K562 (cell line): ENCODE data around the gene EIF2S3. TPM values are rescaled to one million over a fixed set of nuclear protein-coding genes. Genes with fewer than 3 reads are reported as not detected.

Experiments
- ETV1 ChIP-seq: fragments of 450-650 bp; conservative IDR thresholded peaks from 2 replicates; pipeline ENCODE4 v1.6.1; 2016; ENCODE audit warnings: missing genetic modification characterization, control low read depth, low read depth, missing compliant biosample characterization
- FOXA1 ChIP-seq: fragments of 450-650 bp; IDR thresholded peaks from 2 replicates; pipeline ENCODE4 v1.6.1; 2016; ENCODE audit warnings: mild to moderate bottlenecking, borderline replicate concordance
- HNRNPH1 ChIP-seq: fragments of 200-400 bp; formaldehyde crosslinking; optimal IDR thresholded peaks from 2 replicates; pipeline ENCODE3; 2017; ENCODE audit warnings: low read depth, mild to moderate bottlenecking, low read length, moderate library complexity
- MITF ChIP-seq: IDR thresholded peaks from 2 replicates; pipeline ENCODE4 v1.6.1; 2014; ENCODE audit warnings: antibody characterized with exemption
- PTBP1 ChIP-seq: fragments of 200-400 bp; formaldehyde crosslinking; IDR thresholded peaks from 2 replicates; pipeline ENCODE4 v1.6.1; 2017; ENCODE audit warnings: low read depth, low read length
- RFX5 ChIP-seq: IDR thresholded peaks from 2 replicates; pipeline ENCODE4 v1.6.1; 2011; ENCODE audit warnings: low read depth, mild to moderate bottlenecking, improper control_type of control experiment, low read length
- SMARCE1 ChIP-seq: fragments of 450-650 bp; IDR thresholded peaks from 2 replicates; pipeline ENCODE4 v1.7.1; 2016; ENCODE audit warnings: mild to moderate bottlenecking
- TOE1 ChIP-seq, 2 experiments: fragments of 450-650 bp in 1 of 2; sonication (generic) in 1 of 2; formaldehyde crosslinking in 1 of 2; IDR thresholded peaks; 2 replicates each; pipeline versions ENCODE4 v1.7.1 to v1.8.0; 2016 to 2022; ENCODE audit warnings: borderline replicate concordance in 2 of 2, mild to moderate bottlenecking in 2 of 2, antibody characterized with exemption in 1 of 2, inconsistent platforms in 1 of 2, low read depth in 1 of 2, missing genetic modification reagents in 1 of 2, moderate library complexity in 1 of 2
- ZNF217 ChIP-seq: sonication (generic); formaldehyde crosslinking; IDR thresholded peaks from 2 replicates; pipeline ENCODE4 v1.8.0; 2022; ENCODE audit warnings: mild to moderate bottlenecking, missing genetic modification reagents
- ZNF655 ChIP-seq: fragments of 250-450 bp; sonication (Bioruptor Pico); IDR thresholded peaks from 2 replicates; pipeline ENCODE4 v1.5.0; 2021
- ZZZ3 ChIP-seq: fragments of 450-650 bp; IDR thresholded peaks from 2 replicates; pipeline ENCODE4 v1.6.1; 2016; ENCODE audit warnings: antibody characterized with exemption, mild to moderate bottlenecking, moderate library complexity
- polyA plus RNA-seq, 8 experiments: library from polyadenylated mRNA; depleted of rRNA in 4 of 8; stranded (reverse) in 5 of 8; unstranded in 3 of 8; fragments of >200 nt; fragmentation: Nextera tagmentation in 2 of 8; fragmentation: Illumina TruSeq in 1 of 8; extraction: Ambion mirVana in 2 of 8; extraction: Trizol in 1 of 8; gene quantifications; 2 replicates each; pipeline versions ENCODE4 v1.2.1 to v1.2.3, GENCODE V29; 2011 to 2014; ENCODE audit warnings: inconsistent platforms in 1 of 8, missing spikeins in 1 of 8
- total RNA-seq, 7 experiments: library from RNA; depleted of rRNA in 6 of 7; stranded (reverse); fragments of >200 nt in 6 of 7; fragmentation: Illumina TruSeq in 2 of 7; extraction: Trizol in 2 of 7; gene quantifications; 2 replicates each; pipeline versions ENCODE4 v1.2.1 to v1.2.3, GENCODE V29; 2011 to 2021; ENCODE audit warnings: low replicate concordance in 1 of 7
- TF ChIP-seq, protein P1 (sequence below), 2 experiments: fragments of 450-650 bp; formaldehyde crosslinking in 1 of 2; IDR thresholded peaks; 2 replicates each; pipeline versions ENCODE4 v1.4.0 to v1.6.1; 2014 to 2020; ENCODE audit warnings: mild to moderate bottlenecking in 2 of 2, borderline replicate concordance in 1 of 2, low read depth in 1 of 2
- TF ChIP-seq, protein P2 (sequence below), 2 experiments: IDR thresholded peaks; 2 replicates each; pipeline ENCODE4 v1.6.1; 2011; ENCODE audit warnings: borderline replicate concordance in 1 of 2, control low read depth in 1 of 2, low read depth in 1 of 2, low read length in 1 of 2, mild to moderate bottlenecking in 1 of 2, mixed read lengths in 1 of 2, moderate library complexity in 1 of 2; ENCODE audit not compliant: insufficient read depth in 1 of 2, insufficient read length in 1 of 2, poor library complexity in 1 of 2, severe bottlenecking in 1 of 2; ENCODE audit errors: extremely low read depth in 1 of 2

The EIF2S3 gene
- total and polyA plus RNA-seq, 9 of the 15 experiments (the other 6 are each of a cell fraction or from before 2014, with no cell fraction given): 148 to 439 (median 275) TPM

DNA sequence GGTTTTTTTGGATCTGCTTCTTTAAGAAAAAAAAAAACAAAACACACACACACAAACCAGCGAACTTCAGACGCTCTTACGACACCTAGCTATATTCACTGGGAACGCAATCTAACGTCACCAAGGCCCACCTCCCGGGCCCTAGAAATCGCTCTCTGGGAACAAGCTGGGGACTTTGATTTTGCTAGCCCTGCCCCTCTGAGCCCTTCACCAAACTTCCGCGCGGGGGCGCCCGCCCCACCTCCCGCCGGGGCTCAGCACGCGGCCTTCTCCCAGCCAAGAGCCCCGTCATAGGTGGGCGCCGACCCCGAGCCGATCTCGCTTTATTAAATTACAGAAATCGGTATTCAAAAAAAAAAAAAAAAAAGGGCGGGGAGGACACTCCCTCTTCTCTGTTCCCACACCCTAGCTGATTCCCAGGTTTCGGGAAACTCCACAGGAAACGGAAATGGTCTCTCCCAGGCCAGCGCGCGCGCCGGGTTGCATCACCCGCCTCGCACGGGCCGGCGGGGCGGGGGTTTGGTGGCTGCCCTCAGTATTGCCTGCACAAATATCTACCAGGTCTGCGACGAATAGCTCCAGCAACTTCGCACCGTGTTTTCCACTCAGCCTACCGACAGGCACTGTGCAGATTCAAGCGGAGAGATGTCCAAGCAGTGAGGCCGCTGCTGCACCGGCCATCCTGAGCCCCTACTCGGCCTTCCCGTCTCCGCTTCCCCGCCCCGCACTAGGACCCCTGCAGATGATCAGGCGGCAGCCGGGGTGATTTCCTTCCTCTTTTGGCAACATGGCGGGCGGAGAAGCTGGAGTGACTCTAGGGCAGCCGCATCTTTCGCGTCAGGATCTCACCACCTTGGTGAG lies at the start of gene EIF2S3 (continued):
- TF ChIP-seq ZNF655 (CRISPR knock-in tag): no peak
- no peak for TF ChIP-seq RFX5
- TF ChIP-seq ZZZ3: peak; percentile 75; the same call in 1 of the 2 replicates
- no peak for TF ChIP-seq ZNF217 (CRISPR knock-in tag)
- peak; percentile 82 for TF ChIP-seq TOE1 (IDR thresholded peaks at IDR 0.05; ENCODE audit: borderline replicate concordance)
- no peak for TF ChIP-seq TOE1 (CRISPR knock-in tag; IDR thresholded peaks at IDR 0.05; ENCODE audit: borderline replicate concordance, low read depth)
- peak; percentile 51; the same call in 1 of the 2 replicates for TF ChIP-seq ETV1 (tag)
- TF ChIP-seq MITF: no peak
- no peak for TF ChIP-seq HNRNPH1
- TF ChIP-seq SMARCE1: no peak
- TF ChIP-seq, protein P1, sequence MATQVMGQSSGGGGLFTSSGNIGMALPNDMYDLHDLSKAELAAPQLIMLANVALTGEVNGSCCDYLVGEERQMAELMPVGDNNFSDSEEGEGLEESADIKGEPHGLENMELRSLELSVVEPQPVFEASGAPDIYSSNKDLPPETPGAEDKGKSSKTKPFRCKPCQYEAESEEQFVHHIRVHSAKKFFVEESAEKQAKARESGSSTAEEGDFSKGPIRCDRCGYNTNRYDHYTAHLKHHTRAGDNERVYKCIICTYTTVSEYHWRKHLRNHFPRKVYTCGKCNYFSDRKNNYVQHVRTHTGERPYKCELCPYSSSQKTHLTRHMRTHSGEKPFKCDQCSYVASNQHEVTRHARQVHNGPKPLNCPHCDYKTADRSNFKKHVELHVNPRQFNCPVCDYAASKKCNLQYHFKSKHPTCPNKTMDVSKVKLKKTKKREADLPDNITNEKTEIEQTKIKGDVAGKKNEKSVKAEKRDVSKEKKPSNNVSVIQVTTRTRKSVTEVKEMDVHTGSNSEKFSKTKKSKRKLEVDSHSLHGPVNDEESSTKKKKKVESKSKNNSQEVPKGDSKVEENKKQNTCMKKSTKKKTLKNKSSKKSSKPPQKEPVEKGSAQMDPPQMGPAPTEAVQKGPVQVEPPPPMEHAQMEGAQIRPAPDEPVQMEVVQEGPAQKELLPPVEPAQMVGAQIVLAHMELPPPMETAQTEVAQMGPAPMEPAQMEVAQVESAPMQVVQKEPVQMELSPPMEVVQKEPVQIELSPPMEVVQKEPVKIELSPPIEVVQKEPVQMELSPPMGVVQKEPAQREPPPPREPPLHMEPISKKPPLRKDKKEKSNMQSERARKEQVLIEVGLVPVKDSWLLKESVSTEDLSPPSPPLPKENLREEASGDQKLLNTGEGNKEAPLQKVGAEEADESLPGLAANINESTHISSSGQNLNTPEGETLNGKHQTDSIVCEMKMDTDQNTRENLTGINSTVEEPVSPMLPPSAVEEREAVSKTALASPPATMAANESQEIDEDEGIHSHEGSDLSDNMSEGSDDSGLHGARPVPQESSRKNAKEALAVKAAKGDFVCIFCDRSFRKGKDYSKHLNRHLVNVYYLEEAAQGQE (IDR thresholded peaks at IDR 0.05; ENCODE audit: borderline replicate concordance): peak; percentile 67
- TF ChIP-seq, protein P1 (CRISPR knock-in tag; IDR thresholded peaks at IDR 0.05; ENCODE audit: low read depth): no peak
- no peak for TF ChIP-seq PTBP1
- TF ChIP-seq FOXA1: no peak
- TF ChIP-seq, protein P2, sequence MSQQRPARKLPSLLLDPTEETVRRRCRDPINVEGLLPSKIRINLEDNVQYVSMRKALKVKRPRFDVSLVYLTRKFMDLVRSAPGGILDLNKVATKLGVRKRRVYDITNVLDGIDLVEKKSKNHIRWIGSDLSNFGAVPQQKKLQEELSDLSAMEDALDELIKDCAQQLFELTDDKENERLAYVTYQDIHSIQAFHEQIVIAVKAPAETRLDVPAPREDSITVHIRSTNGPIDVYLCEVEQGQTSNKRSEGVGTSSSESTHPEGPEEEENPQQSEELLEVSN (IDR thresholded peaks at IDR 0.05; ENCODE audit: borderline replicate concordance in 1 of 2, extremely low read depth in 1 of 2, insufficient read depth in 1 of 2, insufficient read length in 1 of 2, low read depth in 1 of 2, low read length in 1 of 2, poor library complexity in 1 of 2, severe bottlenecking in 1 of 2): peak in 1 of 2 experiments; percentile 68
